T-cell (primary cell): ENCODE data around the gene CLSTN2. TPM values are rescaled to one million over a fixed set of nuclear protein-coding genes. Genes with fewer than 3 reads are reported as not detected.

Source experiments
- ATAC-seq, 4 experiments: fragments of 200-7000 bp in 3 of 4; fragments of 150-1000 bp in 1 of 4; cut with Tn5 transposase; replicated peaks in 1 of 4; 1 replicate in 3 of 4; 2 replicates in 1 of 4; pipeline ENCODE4 v1.10.0; 2021; ENCODE audit warnings: moderate library complexity in 3 of 4, mild to moderate bottlenecking in 2 of 4, moderate number of reproducible peaks in 1 of 4
- CTCF ChIA-PET, 2 donors: fragments of 300-600 bp; sonication (Branson Sonifier 250); formaldehyde crosslinking; loops; one replicate each; lab custom pipeline; 2022; ENCODE audit warnings: antibody characterized with exemption in 2 of 2; lab: Charles Lee
- POLR2A ChIA-PET, 2 donors: fragments of 300-600 bp; sonication (Branson Sonifier 250); formaldehyde crosslinking; loops; one replicate each; lab custom pipeline; 2022; ENCODE audit warnings: antibody characterized with exemption in 2 of 2; lab: Charles Lee
- DNase-seq, 35 experiments: peaks; one replicate each; pipeline versions ENCODE4 v3.0.0 to v3.0.0-alpha.2; 2013 to 2023
- H3K27ac ChIP-seq: one replicate; pipeline ENCODE4 v1.5.1; 2013; ENCODE audit warnings: low read length
- H3K27me3 ChIP-seq, 2 experiments: replicated peaks in 1 of 2; 1 replicate in 1 of 2; 2 replicates in 1 of 2; pipeline versions ENCODE4 v1.6.1 to v1.7.0; 2013; ENCODE audit warnings: low read length in 1 of 2, mixed read lengths in 1 of 2; ENCODE audit not compliant: control insufficient read depth in 2 of 2, insufficient read depth in 2 of 2; ENCODE audit errors: extremely low read depth in 1 of 2
- H3K36me3 ChIP-seq, 2 donors: 1 replicate in 1 of 2; 2 replicates in 1 of 2; pipeline versions ENCODE4 v1.6.1 to v1.7.0; 2013; ENCODE audit warnings: low read length in 1 of 2; ENCODE audit not compliant: control insufficient read depth in 2 of 2, insufficient read depth in 1 of 2; ENCODE audit errors: extremely low read depth in 1 of 2
- H3K4me1 ChIP-seq, 2 experiments: 1 replicate in 1 of 2; 2 replicates in 1 of 2; pipeline versions ENCODE4 v1.6.1 to v1.7.0; 2013; ENCODE audit warnings: low read length in 2 of 2, mixed read lengths in 1 of 2; ENCODE audit not compliant: insufficient read depth in 2 of 2, control insufficient read depth in 1 of 2; ENCODE audit errors: extremely low read depth in 1 of 2
- H3K4me3 ChIP-seq, 2 donors: 1 replicate in 1 of 2; 2 replicates in 1 of 2; pipeline versions ENCODE4 v1.5.1 to v1.7.0; 2013; ENCODE audit warnings: mild to moderate bottlenecking in 2 of 2, low read length in 1 of 2, moderate library complexity in 1 of 2; ENCODE audit not compliant: control insufficient read depth in 1 of 2; ENCODE audit errors: extremely low read depth in 1 of 2
- H3K9me3 ChIP-seq: 2 replicates; pipeline ENCODE4 v1.7.0; 2013
- H3K27ac Mint-ChIP-seq, 2 donors: one replicate each; pipeline ENCODE4 v1.8.0; 2020 to 2021; ENCODE audit warnings: mild to moderate bottlenecking in 2 of 2, mixed read lengths in 2 of 2
- H3K27me3 Mint-ChIP-seq, 2 donors: one replicate each; pipeline ENCODE4 v1.8.0; 2021 to 2022; ENCODE audit warnings: mixed read lengths in 2 of 2
- H3K36me3 Mint-ChIP-seq: one replicate; pipeline ENCODE4 v1.8.0; 2021; ENCODE audit warnings: mixed read lengths
- H3K4me1 Mint-ChIP-seq, 3 donors: one replicate each; pipeline ENCODE4 v1.8.0; 2020 to 2022; ENCODE audit warnings: mixed read lengths in 3 of 3, mild to moderate bottlenecking in 1 of 3
- H3K4me3 Mint-ChIP-seq, 3 donors: one replicate each; pipeline ENCODE4 v1.8.0; 2020 to 2022; ENCODE audit warnings: mild to moderate bottlenecking in 3 of 3, mixed read lengths in 3 of 3, moderate library complexity in 3 of 3
- H3K9me3 Mint-ChIP-seq, 3 donors: one replicate each; pipeline ENCODE4 v1.8.0; 2020 to 2022; ENCODE audit warnings: mixed read lengths in 3 of 3
- WGBS: methylation state at CpG from one replicate; pipeline ENCODE4 v1.1.5; 2013; ENCODE audit warnings: missing lambda C conversion rate; ENCODE audit not compliant: insufficient coverage; 5-methylcytosine and 5-hydroxymethylcytosine counted together
- total RNA-seq, 35 experiments: library from RNA in 6 of 35; stranded (reverse) in 6 of 35; fragments of 120-200 nt in 1 of 35; gene quantifications; one replicate each; pipeline versions ENCODE4 v1.2.1 to v1.2.4 and lab custom pipeline; 2013 to 2026

CLSTN2 gene
- total RNA-seq, 5 donors from 2014 or later (not counting 1 experiment from before 2014, with no cell fraction given), result under 0.01 to 0.12 (median 0.03) TPM; not detected in 2

- CTCF ChIA-PET, result no interaction called here
- POLR2A ChIA-PET, result no interaction called here
- WGBS, result 86% methylated on average over 3 of the region's 5 CpGs
These were observed 409.7 kb downstream of the CLSTN2 start for GRCh38 chr3:140344601-140345205.

DNA sequence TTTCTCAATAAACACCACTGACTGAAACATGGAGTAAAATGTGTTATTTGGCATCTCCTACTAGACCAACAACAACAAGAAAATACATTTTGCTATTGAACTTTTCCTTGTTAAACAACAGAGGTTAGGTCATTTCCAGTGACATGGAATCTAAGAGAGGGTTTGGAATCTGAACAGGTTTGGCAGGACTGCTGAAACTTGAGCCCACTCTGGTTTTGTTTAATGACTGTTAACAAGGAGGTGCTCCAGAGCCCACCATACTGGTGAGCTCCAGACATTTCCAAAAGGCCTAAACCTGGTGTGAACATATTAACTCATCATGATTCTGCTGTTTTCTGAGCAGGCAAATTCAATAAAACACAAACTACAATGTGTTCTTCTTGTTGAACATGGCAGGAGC is 412.2 kb downstream of the CLSTN2 start:
- Mint-ChIP-seq H3K27ac (no peak overlapping the region), H3K36me3 (no peaks in the 10 kb centered on the region), H3K27me3 (peaks cover 0 to 3% of the 10 kb centered on the region in 2 donors), H3K9me3 (peaks cover 0 to 4% (median 0%) of the 10 kb centered on the region in 3 donors), H3K4me1 (no peaks in the 10 kb centered on the region), H3K4me3 (no peak overlapping the region)
- CTCF ChIA-PET, result no interaction called here
- Histone ChIP-seq H3K27ac (no peak overlapping the region), H3K4me1 (no peaks in the 10 kb centered on the region), H3K4me3 (no peak overlapping the region), H3K36me3 (no peaks in the 10 kb centered on the region), H3K27me3 (no peaks in the 10 kb centered on the region), H3K9me3 (no peaks in the 10 kb centered on the region)
- DNase-seq (no peak), ATAC-seq (no peak)
- POLR2A ChIA-PET, result no interaction called here

More at GRCh38 chr3:140344601-140345205, 409.7 kb downstream of the CLSTN2 start:
- no peak for ATAC-seq
- no peaks in the 10 kb centered on the region for H3K4me1 ChIP-seq
- H3K4me3 ChIP-seq, result no peak overlapping the region
- H3K27ac Mint-ChIP-seq, result no peak overlapping the region
- no peaks in the 10 kb centered on the region for H3K27me3 Mint-ChIP-seq
- peaks cover 0 to 4% (median 0%) of the 10 kb centered on the region in 3 donors for H3K9me3 Mint-ChIP-seq
- no peak overlapping the region for H3K4me3 Mint-ChIP-seq
- no peak for DNase-seq
- no peaks in the 10 kb centered on the region for H3K27me3 ChIP-seq
- H3K27ac ChIP-seq, result no peak overlapping the region
- H3K4me1 Mint-ChIP-seq, result no peaks in the 10 kb centered on the region
- no peaks in the 10 kb centered on the region for H3K36me3 ChIP-seq
- H3K36me3 Mint-ChIP-seq, result no peaks in the 10 kb centered on the region
- H3K9me3 ChIP-seq, result no peaks in the 10 kb centered on the region

DNA sequence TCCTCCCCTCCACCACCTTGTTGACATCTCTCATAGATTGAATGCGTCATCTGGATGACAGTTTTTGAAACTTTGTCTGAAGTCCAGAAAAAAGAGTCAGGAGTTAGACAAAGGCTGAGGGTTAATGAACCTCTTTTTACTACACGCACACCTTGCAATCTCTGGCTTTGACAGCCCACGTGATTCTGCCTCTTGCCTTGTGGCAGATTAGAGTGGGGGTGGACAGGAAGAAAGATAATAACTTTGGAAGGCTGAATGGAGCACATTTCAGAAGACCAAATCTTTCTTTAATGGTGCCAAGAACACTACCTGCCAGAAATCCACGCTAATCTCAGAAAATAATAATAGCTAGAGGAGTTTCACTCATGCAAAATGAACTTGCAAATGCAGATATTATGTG is 415.0 kb downstream of the CLSTN2 start:
- Histone ChIP-seq H3K4me1 (no peaks in the 10 kb centered on the region), H3K4me3 (no peak overlapping the region), H3K27me3 (no peaks in the 10 kb centered on the region), H3K9me3 (no peaks in the 10 kb centered on the region), H3K27ac (no peak overlapping the region), H3K36me3 (no peaks in the 10 kb centered on the region)
- CTCF ChIA-PET, result no interaction called here
- no peak for DNase-seq
- ATAC-seq, result no peak
- Mint-ChIP-seq H3K36me3 (no peaks in the 10 kb centered on the region), H3K4me3 (no peak overlapping the region), H3K4me1 (no peaks in the 10 kb centered on the region), H3K27me3 (peaks cover 1 to 6% of the 10 kb centered on the region in 2 donors), H3K9me3 (peaks cover 0 to 4% (median 0%) of the 10 kb centered on the region in 3 donors), H3K27ac (no peak overlapping the region)
- POLR2A ChIA-PET, result no interaction called here
- WGBS, result no CpG with 5 or more reads among the region's 4 CpGs

DNA sequence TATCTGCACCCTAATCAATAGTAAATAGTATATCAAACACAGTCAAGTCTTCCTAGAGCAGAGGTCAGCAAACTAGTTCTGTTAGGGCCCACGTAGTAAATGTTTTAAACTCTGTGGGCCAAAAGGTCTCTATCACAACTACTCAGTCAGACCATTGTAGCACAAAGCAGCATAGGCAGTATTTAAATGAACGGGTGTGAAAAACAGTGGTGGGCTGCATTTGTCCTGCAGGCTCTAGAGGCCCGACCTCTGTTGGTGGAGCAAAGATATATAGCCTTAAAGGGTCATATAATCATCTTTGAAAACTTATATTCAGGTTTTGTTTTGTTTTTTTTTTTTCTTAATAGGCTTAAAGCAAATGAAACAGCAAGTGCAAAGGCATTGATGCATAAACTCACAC is 416.5 kb downstream of the CLSTN2 start:
- Mint-ChIP-seq H3K9me3 (peaks cover 0 to 4% (median 0%) of the 10 kb centered on the region in 3 donors), H3K36me3 (no peaks in the 10 kb centered on the region), H3K27me3 (peaks cover 1 to 15% of the 10 kb centered on the region in 2 donors), H3K4me1 (no peaks in the 10 kb centered on the region), H3K4me3 (no peak overlapping the region), H3K27ac (no peak overlapping the region)
- ChIA-PET CTCF (no interaction called here), POLR2A (no interaction called here)
- no peaks in the 10 kb centered on the region for H3K4me1 ChIP-seq
- no peak for DNase-seq
- ATAC-seq, result no peak
- WGBS, result no CpG with 5 or more reads among the region's 3 CpGs
- H3K36me3 ChIP-seq, result no peaks in the 10 kb centered on the region
- no peak overlapping the region for H3K27ac ChIP-seq
- H3K4me3 ChIP-seq, result no peak overlapping the region
- H3K9me3 ChIP-seq, result no peaks in the 10 kb centered on the region
- no peaks in the 10 kb centered on the region for H3K27me3 ChIP-seq

DNA sequence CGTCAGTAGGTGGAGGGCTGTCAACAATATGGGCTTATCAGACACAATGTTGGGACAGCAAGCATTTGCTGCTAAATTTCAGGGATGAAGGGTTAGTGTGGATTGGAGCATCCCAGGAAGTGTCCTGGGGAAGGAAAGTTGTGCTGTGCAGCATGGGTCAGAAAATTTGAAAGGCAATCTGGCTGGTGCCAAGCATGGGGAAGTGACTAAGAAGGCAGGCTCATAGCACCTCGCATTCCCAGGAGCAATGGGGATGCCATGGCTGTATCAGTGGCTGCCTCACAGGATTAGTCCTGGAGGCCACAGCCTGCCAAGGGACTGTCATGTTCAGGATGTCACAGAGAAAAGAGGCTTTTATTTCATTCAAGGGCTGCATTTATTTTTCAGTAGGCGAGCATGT is 420.5 kb downstream of the CLSTN2 start:
- no peak overlapping the region for H3K4me3 Mint-ChIP-seq
- H3K27me3 Mint-ChIP-seq, result peaks cover 1 to 15% of the 10 kb centered on the region in 2 donors
- WGBS, result 58% methylated on average over 2 of the region's 3 CpGs
- no peaks in the 10 kb centered on the region for H3K36me3 Mint-ChIP-seq
- Histone ChIP-seq H3K27me3 (no peaks in the 10 kb centered on the region), H3K4me1 (no peaks in the 10 kb centered on the region), H3K9me3 (no peaks in the 10 kb centered on the region), H3K4me3 (no peak overlapping the region), H3K36me3 (no peaks in the 10 kb centered on the region), H3K27ac (no peak overlapping the region)
- no peak overlapping the region for H3K27ac Mint-ChIP-seq
- POLR2A ChIA-PET, result no interaction called here
- ATAC-seq (no peak), DNase-seq (no peak)
- CTCF ChIA-PET, result no interaction called here
- H3K9me3 Mint-ChIP-seq, result no peaks in the 10 kb centered on the region
- no peaks in the 10 kb centered on the region for H3K4me1 Mint-ChIP-seq

- H3K27ac ChIP-seq, result no peak overlapping the region
- H3K27me3 ChIP-seq, result no peaks in the 10 kb centered on the region
- POLR2A ChIA-PET, result no interaction called here
- H3K4me1 ChIP-seq, result no peaks in the 10 kb centered on the region
- no peak overlapping the region for H3K4me3 ChIP-seq
- 60% methylated on average over 1 of the region's 3 CpGs for WGBS
- no peaks in the 10 kb centered on the region for H3K9me3 ChIP-seq
- DNase-seq (no peak), ATAC-seq (no peak)
- no peak overlapping the region for H3K27ac Mint-ChIP-seq
- H3K4me1 Mint-ChIP-seq, result no peaks in the 10 kb centered on the region
- H3K4me3 Mint-ChIP-seq, result no peak overlapping the region
- no peaks in the 10 kb centered on the region for H3K9me3 Mint-ChIP-seq
- H3K36me3 Mint-ChIP-seq, result no peaks in the 10 kb centered on the region
- CTCF ChIA-PET, result no interaction called here
- peaks cover 0 to 9% of the 10 kb centered on the region in 2 donors for H3K27me3 Mint-ChIP-seq
- H3K36me3 ChIP-seq, result no peaks in the 10 kb centered on the region
These were observed 423.7 kb downstream of the CLSTN2 start for GRCh38 chr3:140358686-140359085.
